Measurements from ENCODE around the gene THAP7.

THAP7 gene

GRCh38 chr22:20980523-20980922, 21.4 kb downstream of the THAP7 start:
- no peak for DNase-seq
- Mint-ChIP-seq H3K27ac (no peak overlapping the region), H3K9me3 (peaks cover 9% of the 10 kb centered on the region), H3K36me3 (ENCODE audit: low read depth) (peaks cover 8% of the 10 kb centered on the region), H3K27me3 (ENCODE audit: low read depth, poor library complexity) (peaks cover 33% of the 10 kb centered on the region), H3K4me3 (peak overlapping the region; percentile 99), H3K4me1 (peaks cover 47% of the 10 kb centered on the region)
- no peak for TF ChIP-seq CTCF (IDR thresholded peaks at IDR 0.05)

- no peak for DNase-seq
- peaks cover 9% of the 10 kb centered on the region for H3K9me3 Mint-ChIP-seq
- no peak overlapping the region for H3K27ac Mint-ChIP-seq
- H3K4me1 Mint-ChIP-seq = peaks cover 47% of the 10 kb centered on the region
- peak overlapping the region; percentile 74 for H3K4me3 Mint-ChIP-seq
- H3K36me3 Mint-ChIP-seq (ENCODE audit: low read depth) = peaks cover 8% of the 10 kb centered on the region
- TF ChIP-seq CTCF (IDR thresholded peaks at IDR 0.05) = no peak
- peaks cover 38% of the 10 kb centered on the region for H3K27me3 Mint-ChIP-seq (ENCODE audit: low read depth, poor library complexity)
Observed at GRCh38 chr22:20979940-20980453, 21.9 kb downstream of the THAP7 start.

GRCh38 chr22:20979243-20979809, 22.6 kb downstream of the THAP7 start:
- H3K4me3 Mint-ChIP-seq = peak overlapping the region; percentile 74
- DNase-seq = peak; percentile 69

GRCh38 chr22:20978419-20978818, 23.5 kb downstream of the THAP7 start:
- no peak for DNase-seq
- Mint-ChIP-seq H3K36me3 (ENCODE audit: low read depth) (no peaks in the 10 kb centered on the region), H3K4me1 (peaks cover 39% of the 10 kb centered on the region), H3K27ac (no peak overlapping the region), H3K27me3 (ENCODE audit: low read depth, poor library complexity) (peaks cover 41% of the 10 kb centered on the region), H3K4me3 (no peak overlapping the region), H3K9me3 (peaks cover 9% of the 10 kb centered on the region)
- TF ChIP-seq CTCF (IDR thresholded peaks at IDR 0.05) = no peak

More at GRCh38 chr22:20979243-20979809, 22.6 kb downstream of the THAP7 start:
- Mint-ChIP-seq H3K27ac (no peak overlapping the region), H3K27me3 (ENCODE audit: low read depth, poor library complexity) (peaks cover 41% of the 10 kb centered on the region), H3K9me3 (peaks cover 9% of the 10 kb centered on the region), H3K4me1 (peaks cover 47% of the 10 kb centered on the region), H3K36me3 (ENCODE audit: low read depth) (peaks cover 7% of the 10 kb centered on the region)
- no peak for TF ChIP-seq CTCF (IDR thresholded peaks at IDR 0.05)

- TF ChIP-seq CTCF (IDR thresholded peaks at IDR 0.05) = no peak
- Mint-ChIP-seq H3K27ac (no peak overlapping the region), H3K4me3 (no peak overlapping the region), H3K4me1 (peaks cover 33% of the 10 kb centered on the region), H3K27me3 (ENCODE audit: low read depth, poor library complexity) (peaks cover 41% of the 10 kb centered on the region), H3K36me3 (ENCODE audit: low read depth) (no peaks in the 10 kb centered on the region), H3K9me3 (peaks cover 9% of the 10 kb centered on the region)
- no peak for DNase-seq
Observed at GRCh38 chr22:20977516-20978170, 24.3 kb downstream of the THAP7 start.
